Coronary artery (tissue), 2 donors: ENCODE measurements around the gene SPATA6.
"Not testable (repeated sequence)": the region's sequence is repeated elsewhere in the genome, so short reads cannot be mapped to it uniquely, and the experiment has no call there.

Experiments used
- DNase-seq: peaks from one replicate; pipeline ENCODE4 v3.0.0-alpha.2; 2017; ENCODE audit warnings: low spot score
- H3K27ac ChIP-seq, 2 donors: fragments of 200-600 bp; sonication (generic); one replicate each; pipeline ENCODE4 v1.5.1; 2016 to 2019
- H3K4me3 ChIP-seq: fragments of 200-600 bp; sonication (generic); 2 replicates; pipeline ENCODE4 v1.5.1; 2016; ENCODE audit warnings: mild to moderate bottlenecking, moderate library complexity
- CTCF ChIP-seq: fragments of 200-600 bp; sonication (generic); IDR thresholded peaks from one replicate; pipeline ENCODE4 v1.5.1; 2019; ENCODE audit warnings: antibody characterized with exemption

SPATA6 gene

GRCh38 chr1:48344373-48344772 lies 127.6 kb downstream of the SPATA6 start:
- Histone ChIP-seq H3K4me3 (no peak overlapping the region), H3K27ac (no peak overlapping the region)
- no peak for DNase-seq
- no peak for TF ChIP-seq CTCF

- Histone ChIP-seq H3K27ac (no peak overlapping the region), H3K4me3 (no peak overlapping the region)
Measured at GRCh38 chr1:48341221-48341620, 130.8 kb downstream of the SPATA6 start.

GRCh38 chr1:48338257-48338656 lies 133.7 kb downstream of the SPATA6 start:
- DNase-seq: no peak
- TF ChIP-seq CTCF: no peak
- Histone ChIP-seq H3K4me3 (no peak overlapping the region), H3K27ac (no peak overlapping the region)

More at GRCh38 chr1:48341221-48341620, 130.8 kb downstream of the SPATA6 start:
- no peak for TF ChIP-seq CTCF
- no peak for DNase-seq

GRCh38 chr1:48333316-48333715 lies 138.7 kb downstream of the SPATA6 start:
- no peak overlapping the region for H3K27ac ChIP-seq
- H3K4me3 ChIP-seq: no peak overlapping the region
- no peak for TF ChIP-seq CTCF
- no peak for DNase-seq

GRCh38 chr1:48332115-48332514 lies 139.9 kb downstream of the SPATA6 start:
- no peak for TF ChIP-seq CTCF
- Histone ChIP-seq H3K27ac (no peak overlapping the region), H3K4me3 (no peak overlapping the region)
- no peak for DNase-seq

- no peak for TF ChIP-seq CTCF
- Histone ChIP-seq H3K27ac (no peak overlapping the region), H3K4me3 (no peak overlapping the region)
- DNase-seq: no peak
Measured at GRCh38 chr1:48329905-48330304, 142.1 kb downstream of the SPATA6 start.

GRCh38 chr1:48329486-48329885 lies 142.5 kb downstream of the SPATA6 start:
- TF ChIP-seq CTCF: no peak
- no peak for DNase-seq

GRCh38 chr1:48311829-48312228 lies 160.2 kb downstream of the SPATA6 start:
- H3K27ac ChIP-seq, DNase-seq, H3K4me3 ChIP-seq: not testable (repeated sequence)

More at GRCh38 chr1:48329486-48329885, 142.5 kb downstream of the SPATA6 start:
- H3K4me3 ChIP-seq: no peak overlapping the region
- no peak overlapping the region for H3K27ac ChIP-seq
